ENCODE results near the gene PRKAA1.

Gene PRKAA1

DNA sequence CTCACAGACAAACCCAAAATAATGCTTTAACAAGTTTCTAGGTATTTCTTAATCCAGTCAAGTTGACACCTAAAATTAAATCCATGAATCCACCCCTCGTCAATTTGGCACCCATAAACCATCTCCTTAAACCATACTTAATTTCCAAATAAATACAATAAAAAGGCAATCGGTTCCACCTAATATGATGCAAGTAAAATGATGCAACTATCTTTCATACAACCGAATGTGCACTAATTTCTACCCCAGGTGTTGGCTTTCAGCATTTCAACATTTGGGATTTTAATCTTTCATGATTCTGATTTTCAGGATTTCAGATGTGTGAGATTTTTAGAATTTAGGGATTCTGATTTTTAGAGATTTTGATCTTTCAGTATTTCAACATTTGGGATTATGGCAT, 17.3 kb downstream of the PRKAA1 start:
- Histone ChIP-seq H3K79me2 (ENCODE audit: insufficient read depth, low read length) (peaks cover 78% of the 10 kb centered on the region), H3K9me2 (replicated peaks; ENCODE audit: insufficient read depth, low read length) (no peaks in the 10 kb centered on the region), H3K4me2 (ENCODE audit: low read depth, low read length, poor library complexity, severe bottlenecking) (no peak overlapping the region), H3K27me3 (ENCODE audit: low read length) (no peaks in the 10 kb centered on the region), H3F3A (ENCODE audit: insufficient read depth) (0 out of 2 replicates have a peak, but pooled peaks cover 3% of the 10 kb centered on the region), H4K20me1 (ENCODE audit: low read depth, low read length) (peaks cover 21% of the 10 kb centered on the region), H3K9ac (ENCODE audit: low read length) (no peak overlapping the region), H3K9me3 (ENCODE audit: insufficient read depth, low read length) (no peaks in the 10 kb centered on the region), H2AFZ (ENCODE audit: low read depth, low read length, severe bottlenecking) (no peak overlapping the region), H3K4me3 (ENCODE audit: insufficient read depth, low read length, poor library complexity, severe bottlenecking) (no peak overlapping the region), H3K27ac (ENCODE audit: low read depth, low read length) (no peak overlapping the region), H3K36me3 (ENCODE audit: low read length) (peaks cover 3% of the 10 kb centered on the region; the same call in 1 of the 2 replicates)
- no peak for TF ChIP-seq EZH2phosphoT487 (conservative IDR thresholded peaks at IDR 0.05; ENCODE audit: low read length)
- TF ChIP-seq, protein P1, sequence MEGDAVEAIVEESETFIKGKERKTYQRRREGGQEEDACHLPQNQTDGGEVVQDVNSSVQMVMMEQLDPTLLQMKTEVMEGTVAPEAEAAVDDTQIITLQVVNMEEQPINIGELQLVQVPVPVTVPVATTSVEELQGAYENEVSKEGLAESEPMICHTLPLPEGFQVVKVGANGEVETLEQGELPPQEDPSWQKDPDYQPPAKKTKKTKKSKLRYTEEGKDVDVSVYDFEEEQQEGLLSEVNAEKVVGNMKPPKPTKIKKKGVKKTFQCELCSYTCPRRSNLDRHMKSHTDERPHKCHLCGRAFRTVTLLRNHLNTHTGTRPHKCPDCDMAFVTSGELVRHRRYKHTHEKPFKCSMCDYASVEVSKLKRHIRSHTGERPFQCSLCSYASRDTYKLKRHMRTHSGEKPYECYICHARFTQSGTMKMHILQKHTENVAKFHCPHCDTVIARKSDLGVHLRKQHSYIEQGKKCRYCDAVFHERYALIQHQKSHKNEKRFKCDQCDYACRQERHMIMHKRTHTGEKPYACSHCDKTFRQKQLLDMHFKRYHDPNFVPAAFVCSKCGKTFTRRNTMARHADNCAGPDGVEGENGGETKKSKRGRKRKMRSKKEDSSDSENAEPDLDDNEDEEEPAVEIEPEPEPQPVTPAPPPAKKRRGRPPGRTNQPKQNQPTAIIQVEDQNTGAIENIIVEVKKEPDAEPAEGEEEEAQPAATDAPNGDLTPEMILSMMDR (IDR thresholded peaks at IDR 0.05; ENCODE audit: insufficient read depth, low read length, poor library complexity, severe bottlenecking), result no peak

DNA sequence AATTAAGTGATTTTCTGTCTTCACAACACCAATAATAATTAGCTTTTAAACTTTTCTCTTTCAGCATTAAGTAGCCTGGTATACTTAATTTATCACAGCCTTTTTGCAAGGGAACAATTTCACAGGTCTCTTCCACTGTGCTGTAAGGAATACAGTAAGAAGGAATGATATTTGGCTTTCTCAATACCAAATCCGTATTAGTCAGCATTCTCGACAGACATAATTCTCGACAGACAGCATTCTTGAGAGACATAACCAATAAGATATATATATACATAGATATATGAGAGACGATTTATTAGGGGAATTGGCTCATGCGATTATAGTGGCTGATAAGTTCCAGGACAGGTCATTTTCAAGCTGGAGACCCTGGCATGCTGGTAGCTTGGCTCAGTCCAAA, 18.0 kb downstream of the PRKAA1 start:
- TF ChIP-seq EZH2phosphoT487 (conservative IDR thresholded peaks at IDR 0.05; ENCODE audit: low read length), result no peak
- TF ChIP-seq, protein P1 (IDR thresholded peaks at IDR 0.05; ENCODE audit: insufficient read depth, low read length, poor library complexity, severe bottlenecking), result no peak
- no peak overlapping the region for H3K4me2 ChIP-seq (ENCODE audit: low read depth, low read length, poor library complexity, severe bottlenecking)
- H3K4me3 ChIP-seq (ENCODE audit: insufficient read depth, low read length, poor library complexity, severe bottlenecking), result no peak overlapping the region
- H4K20me1 ChIP-seq (ENCODE audit: low read depth, low read length), result peaks cover 21% of the 10 kb centered on the region
- peaks cover 72% of the 10 kb centered on the region for H3K79me2 ChIP-seq (ENCODE audit: insufficient read depth, low read length)
- H3K9ac ChIP-seq (ENCODE audit: low read length), result no peak overlapping the region
- H3K27ac ChIP-seq (ENCODE audit: low read depth, low read length), result no peak overlapping the region
- no peaks in the 10 kb centered on the region for H3K27me3 ChIP-seq (ENCODE audit: low read length)
- no peaks in the 10 kb centered on the region for H3K9me2 ChIP-seq (replicated peaks; ENCODE audit: insufficient read depth, low read length)
- H3K9me3 ChIP-seq (ENCODE audit: insufficient read depth, low read length), result no peaks in the 10 kb centered on the region
- H3F3A ChIP-seq (ENCODE audit: insufficient read depth), result 0 out of 2 replicates have a peak, but pooled peaks cover 3% of the 10 kb centered on the region
- H3K36me3 ChIP-seq (ENCODE audit: low read length), result peaks cover 9% of the 10 kb centered on the region
- H2AFZ ChIP-seq (ENCODE audit: low read depth, low read length, severe bottlenecking), result no peak overlapping the region

DNA sequence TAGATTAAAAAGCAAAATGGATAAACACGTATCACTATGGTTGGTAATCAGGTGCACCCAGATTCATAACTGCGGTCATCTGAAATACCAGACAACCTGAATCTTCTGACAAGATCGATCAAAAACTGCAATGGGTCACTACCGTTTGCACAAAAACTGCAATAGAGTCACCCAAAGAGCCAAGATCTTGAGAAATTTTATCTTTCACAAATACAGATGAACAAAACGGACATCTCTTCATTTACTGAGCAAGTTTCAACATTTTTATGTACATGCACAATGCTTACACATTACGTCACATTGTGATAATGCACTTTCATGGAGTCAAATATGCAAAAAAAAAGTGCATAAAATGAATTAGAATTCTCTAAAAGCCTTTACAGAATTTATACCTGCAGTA, 18.6 kb downstream of the PRKAA1 start:
- H4K20me1 ChIP-seq (ENCODE audit: low read depth, low read length), result peaks cover 17% of the 10 kb centered on the region
- H3K9ac ChIP-seq (ENCODE audit: low read length), result no peak overlapping the region
- no peak overlapping the region for H3K27ac ChIP-seq (ENCODE audit: low read depth, low read length)
- no peaks in the 10 kb centered on the region for H3K27me3 ChIP-seq (ENCODE audit: low read length)
- H3K9me2 ChIP-seq (replicated peaks; ENCODE audit: insufficient read depth, low read length), result no peaks in the 10 kb centered on the region
- no peak overlapping the region for H2AFZ ChIP-seq (ENCODE audit: low read depth, low read length, severe bottlenecking)
- TF ChIP-seq, protein P1 (IDR thresholded peaks at IDR 0.05; ENCODE audit: insufficient read depth, low read length, poor library complexity, severe bottlenecking), result no peak
- TF ChIP-seq EZH2phosphoT487 (conservative IDR thresholded peaks at IDR 0.05; ENCODE audit: low read length), result no peak
- peaks cover 12% of the 10 kb centered on the region for H3K36me3 ChIP-seq (ENCODE audit: low read length)
- H3K9me3 ChIP-seq (ENCODE audit: insufficient read depth, low read length), result no peaks in the 10 kb centered on the region
- H3K4me2 ChIP-seq (ENCODE audit: low read depth, low read length, poor library complexity, severe bottlenecking), result no peak overlapping the region
- no peak overlapping the region for H3K4me3 ChIP-seq (ENCODE audit: insufficient read depth, low read length, poor library complexity, severe bottlenecking)
- H3K79me2 ChIP-seq (ENCODE audit: insufficient read depth, low read length), result peaks cover 65% of the 10 kb centered on the region
- H3F3A ChIP-seq (ENCODE audit: insufficient read depth), result 0 out of 2 replicates have a peak, but pooled peaks cover 3% of the 10 kb centered on the region

Measured in SU-DHL-6 (cell line).